GM12878 (cell line): ENCODE measurements around the gene NPHP1. TPM values are rescaled to one million over a fixed set of nuclear protein-coding genes. Genes with fewer than 3 reads are reported as not detected.

Experiments used
- ATAC-seq: fragments of 200-7000 bp; cut with Tn5 transposase; 3 replicates; pipeline ENCODE4 v1.9.1; 2020; ENCODE audit warnings: mild to moderate bottlenecking, moderate library complexity
- BruUV-seq: library from RNA; stranded (reverse); fragments of 400-500 nt; replicated peaks from 2 replicates; lab custom pipeline; 2021; lab: Mats Ljungman, UMichigan
- CTCF ChIA-PET: fragments of 300-600 bp; sonication (Branson Sonifier 250); formaldehyde crosslinking; extraction: SDS; loops from one replicate; lab custom pipeline; 2021; ENCODE audit warnings: inconsistent platforms; lab: Yijun Ruan, JAX
- POLR2A ChIA-PET: fragments of 350-600 bp; formaldehyde crosslinking; extraction: SDS; loops from one replicate; lab custom pipeline; 2021; ENCODE audit warnings: inconsistent platforms; lab: Charles Lee
- RAD21 ChIA-PET: fragments of 300-600 bp; sonication (Branson Sonifier 250); formaldehyde crosslinking; loops from one replicate; lab custom pipeline; 2023; ENCODE audit warnings: antibody characterized with exemption; ENCODE audit not compliant: unreplicated experiment; lab: Charles Lee
- SMC1A ChIA-PET: fragments of 300-600 bp; sonication (Branson Sonifier 250); formaldehyde crosslinking; loops from one replicate; lab custom pipeline; 2023; ENCODE audit not compliant: unreplicated experiment, uncharacterized antibody; lab: Charles Lee
- DNase-seq: peaks from one replicate; pipeline ENCODE4 v3.0.0-alpha.2; 2011; ENCODE audit warnings: low read depth, low spot score
- FAIRE-seq: peaks from 3 replicates; lab custom pipeline; 2011; peaks lifted over from hg19 to GRCh38; lab: Jason Lieb, UNC
- H2AFZ ChIP-seq: 2 replicates; pipeline ENCODE4 v1.6.0; 2011; ENCODE audit warnings: low read depth, low read length, control low read depth; ENCODE audit not compliant: control insufficient read depth
- H3K27ac ChIP-seq: 2 replicates; pipeline ENCODE4 v1.5.1; 2011; ENCODE audit warnings: control low read depth; ENCODE audit not compliant: control insufficient read depth, insufficient read depth
- H3K27me3 ChIP-seq, 2 experiments: replicated peaks in 1 of 2; 2 replicates each; pipeline versions ENCODE4 v1.6.0 to v1.6.1; 2011; ENCODE audit warnings: low read length in 1 of 2; ENCODE audit not compliant: control insufficient read depth in 2 of 2, insufficient read depth in 2 of 2
- H3K36me3 ChIP-seq, 2 experiments: 2 replicates each; pipeline ENCODE4 v1.5.1; 2011; ENCODE audit warnings: low read length in 1 of 2; ENCODE audit not compliant: control insufficient read depth in 2 of 2, insufficient read depth in 2 of 2
- H3K4me1 ChIP-seq: 2 replicates; pipeline ENCODE4 v1.6.1; 2011; ENCODE audit warnings: mild to moderate bottlenecking, low read length, moderate library complexity, mixed read lengths; ENCODE audit not compliant: control insufficient read depth, insufficient read depth
- H3K4me2 ChIP-seq: 2 replicates; pipeline ENCODE4 v1.6.0; 2011; ENCODE audit warnings: control low read depth; ENCODE audit not compliant: control insufficient read depth, insufficient read depth
- H3K4me3 ChIP-seq: fragments of 200-600 bp; sonication (generic); 2 replicates; pipeline ENCODE4 v1.5.1; 2016
- H3K79me2 ChIP-seq: 2 replicates; pipeline ENCODE4 v1.6.0; 2011; ENCODE audit warnings: low read length; ENCODE audit not compliant: control insufficient read depth, insufficient read depth
- H3K9ac ChIP-seq: 2 replicates; pipeline ENCODE4 v1.8.0; 2011; ENCODE audit warnings: low read length, control low read depth, mixed read lengths; ENCODE audit not compliant: control insufficient read depth, insufficient read depth
- H3K9me3 ChIP-seq: replicated peaks from 3 replicates; pipeline ENCODE4 v1.5.1; 2011; ENCODE audit warnings: mild to moderate bottlenecking, low read length; ENCODE audit not compliant: control insufficient read depth, insufficient read depth
- H4K20me1 ChIP-seq: 2 replicates; pipeline ENCODE4 v1.6.0; 2011; ENCODE audit not compliant: control insufficient read depth, insufficient read depth
- BACH1 ChIP-seq: fragments of 450-650 bp; IDR thresholded peaks from 2 replicates; pipeline ENCODE4 v1.6.1; 2017; ENCODE audit warnings: mild to moderate bottlenecking, borderline replicate concordance
- BMI1 ChIP-seq: fragments of 450-650 bp; IDR thresholded peaks from 2 replicates; pipeline ENCODE4 v1.6.1; 2016; ENCODE audit warnings: mild to moderate bottlenecking, moderate library complexity, borderline replicate concordance
- EGR1 ChIP-seq, 2 experiments: IDR thresholded peaks; 1 replicate in 1 of 2; 2 replicates in 1 of 2; pipeline ENCODE4 v1.6.1; 2011 to 2012; ENCODE audit warnings: low read depth in 2 of 2, low read length in 2 of 2, borderline replicate concordance in 1 of 2, mild to moderate bottlenecking in 1 of 2, moderate library complexity in 1 of 2
- ETV6 ChIP-seq, 2 experiments: fragments of 450-650 bp in 1 of 2; IDR thresholded peaks in 1 of 2; conservative IDR thresholded peaks in 1 of 2; 2 replicates each; pipeline ENCODE4 v1.6.1; 2014; ENCODE audit warnings: antibody characterized with exemption in 1 of 2, borderline replicate concordance in 1 of 2, low read depth in 1 of 2, mild to moderate bottlenecking in 1 of 2, moderate library complexity in 1 of 2
- GATAD2B ChIP-seq: fragments of 450-650 bp; conservative IDR thresholded peaks from 2 replicates; pipeline ENCODE4 v1.6.1; 2017; ENCODE audit warnings: low read depth, mild to moderate bottlenecking, moderate library complexity
- IKZF2 ChIP-seq, 2 experiments: fragments of 450-650 bp; IDR thresholded peaks; 2 replicates each; pipeline ENCODE4 v1.6.1; 2017; ENCODE audit warnings: mild to moderate bottlenecking in 2 of 2, moderate library complexity in 2 of 2
- MXI1 ChIP-seq: fragments of 150-350 bp; IDR thresholded peaks from 2 replicates; pipeline ENCODE4 v1.6.1; 2011; ENCODE audit warnings: low read depth, mild to moderate bottlenecking, inconsistent platforms, low read length, improper control_type of control experiment
- NR2C1 ChIP-seq: fragments of 450-650 bp; IDR thresholded peaks from 2 replicates; pipeline ENCODE4 v1.6.1; 2017; ENCODE audit warnings: antibody characterized with exemption, mild to moderate bottlenecking, moderate library complexity
- NR2C2 ChIP-seq: IDR thresholded peaks from 2 replicates; pipeline ENCODE4 v1.6.1; 2011; ENCODE audit warnings: borderline replicate concordance, low read depth; ENCODE audit not compliant: control insufficient read depth, insufficient read length
- TBL1XR1 ChIP-seq: IDR thresholded peaks from 2 replicates; pipeline ENCODE4 v1.6.1; 2012; ENCODE audit warnings: low read depth, low read length, improper control_type of control experiment
- WGBS: methylation state at CpG from one replicate; pipeline ENCODE4 v1.1.6; 2016; ENCODE audit warnings: low lambda C conversion rate; ENCODE audit not compliant: insufficient replicate concordance, insufficient coverage; ENCODE audit errors: missing lambda C conversion rate; 5-methylcytosine and 5-hydroxymethylcytosine counted together
- in situ Hi-C: fragments of 300-500 bp; cut with MboI; formaldehyde crosslinking; loops from 9 replicates; pipeline ENCODE4 v1.14.3; 2018; ENCODE audit warnings: mixed read lengths
- intact Hi-C: fragments of 100-400 bp; cut with micrococcal nuclease; formaldehyde crosslinking; loops from one replicate; pipeline ENCODE4 v1.14.2; 2022; ENCODE audit not compliant: unreplicated experiment
- polyA plus RNA-seq, 11 experiments: library from polyadenylated mRNA; depleted of rRNA in 4 of 11; unstranded in 6 of 11; stranded (reverse) in 5 of 11; fragments of >200 nt; fragmentation: Nextera tagmentation in 4 of 11; fragmentation: Illumina TruSeq in 1 of 11; extraction: Ambion mirVana in 4 of 11; extraction: Trizol in 1 of 11; gene quantifications; 1 replicate in 1 of 11; 2 replicates in 10 of 11; pipeline versions ENCODE4 v1.2.1 to v1.2.3, GENCODE V29; 2011 to 2016; ENCODE audit warnings: inconsistent platforms in 2 of 11, missing spikeins in 2 of 11, low read depth in 1 of 11
- total RNA-seq, 4 experiments: library from RNA; depleted of rRNA in 3 of 4; stranded (reverse); fragments of >200 nt in 3 of 4; fragmentation: Illumina TruSeq in 1 of 4; extraction: Trizol in 1 of 4; gene quantifications; 2 replicates each; pipeline versions ENCODE4 v1.2.1 to v1.2.3, GENCODE V29; 2013 to 2021
- TF ChIP-seq, protein P1 (sequence below): IDR thresholded peaks from 2 replicates; pipeline ENCODE4 v1.6.1; 2011; ENCODE audit warnings: borderline replicate concordance, low read depth, mild to moderate bottlenecking, moderate library complexity, low read length; ENCODE audit not compliant: insufficient read depth, poor library complexity, severe bottlenecking
- TF ChIP-seq, protein P2 (sequence below), 3 experiments: IDR thresholded peaks in 2 of 3; conservative IDR thresholded peaks in 1 of 3; 2 replicates each; pipeline ENCODE4 v1.5.1; 2011; ENCODE audit warnings: low read depth in 3 of 3, low read length in 3 of 3, mild to moderate bottlenecking in 3 of 3, control low read depth in 2 of 3, moderate library complexity in 2 of 3, inconsistent platforms in 1 of 3, mixed read lengths in 1 of 3; ENCODE audit not compliant: control insufficient read depth in 2 of 3, insufficient read depth in 1 of 3; ENCODE audit errors: extremely low read depth in 1 of 3
- TF ChIP-seq, protein P3 (sequence below): IDR thresholded peaks from 2 replicates; pipeline ENCODE4 v1.6.1; 2011; ENCODE audit warnings: mild to moderate bottlenecking, low read depth, low read length, moderate library complexity; ENCODE audit not compliant: insufficient replicate concordance

The NPHP1 gene
- total and polyA plus RNA-seq, 10 of the 15 experiments (the other 5 are each of a cell fraction or from before 2014, with no cell fraction given) = 0.23 to 3.5 (median 1.2) TPM

DNA sequence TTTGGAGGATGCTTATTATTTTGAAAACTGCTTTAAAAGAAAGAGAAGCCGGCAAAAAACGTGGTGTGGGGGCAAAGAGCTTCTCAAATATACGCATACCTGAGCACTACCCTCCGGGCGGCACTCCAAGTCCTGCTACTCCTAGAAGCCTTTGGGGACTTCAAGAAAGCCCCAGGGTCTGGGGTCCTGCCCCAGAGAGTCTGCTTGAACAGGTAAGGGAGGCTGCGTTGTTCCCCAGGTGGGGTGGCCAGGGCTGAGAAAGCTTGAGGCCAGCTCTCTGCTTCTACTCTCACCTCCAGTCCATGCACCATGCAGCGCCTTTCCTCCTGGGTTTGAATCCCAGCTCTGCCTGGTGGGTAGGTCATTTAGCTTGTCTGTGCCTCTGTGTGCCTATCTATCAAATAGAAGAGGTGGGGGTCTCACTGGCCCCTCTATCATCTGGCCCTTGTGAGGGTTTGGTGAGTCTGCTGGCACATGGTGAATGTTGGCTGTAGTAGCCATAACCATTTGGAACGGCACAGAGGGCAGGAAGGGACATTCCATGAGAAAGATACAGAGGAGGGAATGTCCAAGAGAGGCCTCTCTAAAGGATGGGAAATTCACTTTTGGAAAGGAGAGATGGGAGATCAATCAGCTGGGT, 108.7 kb downstream of the NPHP1 start:
- BruUV-seq = no TSS peak
- Histone ChIP-seq H2AFZ (no peak overlapping the region), H4K20me1 (no peaks in the 10 kb centered on the region), H3K4me3 (no peak overlapping the region), H3K27me3 (no peaks in the 10 kb centered on the region), H3K4me1 (no peaks in the 10 kb centered on the region), H3K4me2 (no peak overlapping the region), H3K79me2 (no peaks in the 10 kb centered on the region)
- WGBS = 53% methylated on average over 8 of the region's 8 CpGs
- in situ Hi-C loops (no loop called here), intact Hi-C loops (no loop called here)
- DNase-seq = no peak
- CTCF ChIA-PET = no interaction called here
- RAD21 ChIA-PET = no interaction called here
- POLR2A ChIA-PET = no interaction called here
- no peak for FAIRE-seq
- SMC1A ChIA-PET = no interaction called here
- TF ChIP-seq ETV6 (conservative IDR thresholded peaks at IDR 0.05 in 1 of 2, IDR thresholded peaks at IDR 0.05 in 1 of 2; ENCODE audit: borderline replicate concordance in 1 of 2, low read depth in 1 of 2) (no peak), GATAD2B (no peak), NR2C2 (no peak), IKZF2 (IDR thresholded peaks at IDR 0.05) (no peak), BMI1 (no peak), BACH1 (no peak), MXI1 (no peak), NR2C1 (no peak), TBL1XR1 (no peak), EGR1 (IDR thresholded peaks at IDR 0.05; ENCODE audit: borderline replicate concordance in 1 of 2, low read depth in 2 of 2, low read length in 2 of 2) (no peak)
- TF ChIP-seq, protein P1, sequence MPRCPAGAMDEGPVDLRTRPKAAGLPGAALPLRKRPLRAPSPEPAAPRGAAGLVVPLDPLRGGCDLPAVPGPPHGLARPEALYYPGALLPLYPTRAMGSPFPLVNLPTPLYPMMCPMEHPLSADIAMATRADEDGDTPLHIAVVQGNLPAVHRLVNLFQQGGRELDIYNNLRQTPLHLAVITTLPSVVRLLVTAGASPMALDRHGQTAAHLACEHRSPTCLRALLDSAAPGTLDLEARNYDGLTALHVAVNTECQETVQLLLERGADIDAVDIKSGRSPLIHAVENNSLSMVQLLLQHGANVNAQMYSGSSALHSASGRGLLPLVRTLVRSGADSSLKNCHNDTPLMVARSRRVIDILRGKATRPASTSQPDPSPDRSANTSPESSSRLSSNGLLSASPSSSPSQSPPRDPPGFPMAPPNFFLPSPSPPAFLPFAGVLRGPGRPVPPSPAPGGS = no peak
- TF ChIP-seq, protein P2, sequence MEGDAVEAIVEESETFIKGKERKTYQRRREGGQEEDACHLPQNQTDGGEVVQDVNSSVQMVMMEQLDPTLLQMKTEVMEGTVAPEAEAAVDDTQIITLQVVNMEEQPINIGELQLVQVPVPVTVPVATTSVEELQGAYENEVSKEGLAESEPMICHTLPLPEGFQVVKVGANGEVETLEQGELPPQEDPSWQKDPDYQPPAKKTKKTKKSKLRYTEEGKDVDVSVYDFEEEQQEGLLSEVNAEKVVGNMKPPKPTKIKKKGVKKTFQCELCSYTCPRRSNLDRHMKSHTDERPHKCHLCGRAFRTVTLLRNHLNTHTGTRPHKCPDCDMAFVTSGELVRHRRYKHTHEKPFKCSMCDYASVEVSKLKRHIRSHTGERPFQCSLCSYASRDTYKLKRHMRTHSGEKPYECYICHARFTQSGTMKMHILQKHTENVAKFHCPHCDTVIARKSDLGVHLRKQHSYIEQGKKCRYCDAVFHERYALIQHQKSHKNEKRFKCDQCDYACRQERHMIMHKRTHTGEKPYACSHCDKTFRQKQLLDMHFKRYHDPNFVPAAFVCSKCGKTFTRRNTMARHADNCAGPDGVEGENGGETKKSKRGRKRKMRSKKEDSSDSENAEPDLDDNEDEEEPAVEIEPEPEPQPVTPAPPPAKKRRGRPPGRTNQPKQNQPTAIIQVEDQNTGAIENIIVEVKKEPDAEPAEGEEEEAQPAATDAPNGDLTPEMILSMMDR (IDR thresholded peaks at IDR 0.05 in 2 of 3, conservative IDR thresholded peaks at IDR 0.05 in 1 of 3; ENCODE audit: control insufficient read depth in 2 of 3, extremely low read depth in 1 of 3, insufficient read depth in 1 of 3, low read depth in 3 of 3, low read length in 3 of 3) = no peak
- TF ChIP-seq, protein P3, sequence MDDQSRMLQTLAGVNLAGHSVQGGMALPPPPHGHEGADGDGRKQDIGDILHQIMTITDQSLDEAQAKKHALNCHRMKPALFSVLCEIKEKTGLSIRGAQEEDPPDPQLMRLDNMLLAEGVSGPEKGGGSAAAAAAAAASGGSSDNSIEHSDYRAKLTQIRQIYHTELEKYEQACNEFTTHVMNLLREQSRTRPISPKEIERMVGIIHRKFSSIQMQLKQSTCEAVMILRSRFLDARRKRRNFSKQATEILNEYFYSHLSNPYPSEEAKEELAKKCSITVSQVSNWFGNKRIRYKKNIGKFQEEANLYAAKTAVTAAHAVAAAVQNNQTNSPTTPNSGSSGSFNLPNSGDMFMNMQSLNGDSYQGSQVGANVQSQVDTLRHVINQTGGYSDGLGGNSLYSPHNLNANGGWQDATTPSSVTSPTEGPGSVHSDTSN = no peak
- TF ChIP-seq, all 136 proteins: peak for 0
- H3K27ac ChIP-seq = no peak overlapping the region
- no peaks in the 10 kb centered on the region for H3K36me3 ChIP-seq
- H3K9me3 ChIP-seq = no peaks in the 10 kb centered on the region
- ATAC-seq = no peak
- no peak overlapping the region for H3K9ac ChIP-seq
